Motor neuron (in vitro differentiated cells): ENCODE results near the gene LDLRAD3. TPM values are rescaled to one million over a fixed set of nuclear protein-coding genes. Genes with fewer than 3 reads are reported as not detected.
A peak's percentile ranks its signal among the peaks of the same experiment; 100 is the strongest.
"Not testable (repeated sequence)": the region's sequence is repeated elsewhere in the genome, so short reads cannot be mapped to it uniquely, and the experiment has no call there.

ENCODE experiments used
- ATAC-seq, 8 experiments: fragments of 200-7000 bp; cut with Tn5 transposase; replicated peaks in 6 of 8; 2 replicates each; pipeline ENCODE4 v1.8.0; 2021; ENCODE audit warnings: mild to moderate bottlenecking in 8 of 8, moderate library complexity in 8 of 8
- H3K27ac ChIP-seq, 2 donors: fragments of 250-450 bp; sonication (Bioruptor Pico); 2 replicates each; pipeline ENCODE4 v1.9.0; 2021; ENCODE audit warnings: antibody characterized with exemption in 2 of 2, mild to moderate bottlenecking in 2 of 2, moderate library complexity in 1 of 2
- H3K4me1 ChIP-seq, 2 donors: fragments of 250-450 bp; sonication (Bioruptor Pico); replicated peaks in 1 of 2; 2 replicates each; pipeline ENCODE4 v1.6.1; 2021; ENCODE audit warnings: antibody characterized with exemption in 2 of 2, mild to moderate bottlenecking in 2 of 2, moderate library complexity in 1 of 2
- H3K4me3 ChIP-seq, 5 donors: fragments of 250-450 bp; sonication (Bioruptor Pico); 2 replicates each; pipeline ENCODE4 v1.9.0; 2021; ENCODE audit warnings: antibody characterized with exemption in 5 of 5, mild to moderate bottlenecking in 5 of 5, moderate library complexity in 4 of 5
- WGBS, 10 experiments: fragments of 450-650 bp; shearing (Covaris generic); methylation state at CpG; one replicate each; pipeline ENCODE4 v1.0.0; 2022; 5-methylcytosine and 5-hydroxymethylcytosine counted together
- in situ Hi-C, 9 experiments: fragments of 400-800 bp; cut with MboI; loops; one replicate each; pipeline ENCODE4 v1.15.0; 2021; ENCODE audit warnings: low sequenced_read_pairs in 9 of 9, low pct_unique_long_range_greater_than_20kb in 2 of 9; ENCODE audit not compliant: unreplicated experiment in 9 of 9
- total RNA-seq, 8 experiments: library from RNA; unstranded; fragments of 300-600 nt; gene quantifications; 2 replicates each; pipeline versions ENCODE4 v1.2.3 to v1.2.4, GENCODE V29; 2022

LDLRAD3 gene
- 10 to 100 TPM in 7 of 8 experiments, 1 to 10 TPM in 1; 6.8 to 37.0 (median 21.8) TPM for total RNA-seq

DNA sequence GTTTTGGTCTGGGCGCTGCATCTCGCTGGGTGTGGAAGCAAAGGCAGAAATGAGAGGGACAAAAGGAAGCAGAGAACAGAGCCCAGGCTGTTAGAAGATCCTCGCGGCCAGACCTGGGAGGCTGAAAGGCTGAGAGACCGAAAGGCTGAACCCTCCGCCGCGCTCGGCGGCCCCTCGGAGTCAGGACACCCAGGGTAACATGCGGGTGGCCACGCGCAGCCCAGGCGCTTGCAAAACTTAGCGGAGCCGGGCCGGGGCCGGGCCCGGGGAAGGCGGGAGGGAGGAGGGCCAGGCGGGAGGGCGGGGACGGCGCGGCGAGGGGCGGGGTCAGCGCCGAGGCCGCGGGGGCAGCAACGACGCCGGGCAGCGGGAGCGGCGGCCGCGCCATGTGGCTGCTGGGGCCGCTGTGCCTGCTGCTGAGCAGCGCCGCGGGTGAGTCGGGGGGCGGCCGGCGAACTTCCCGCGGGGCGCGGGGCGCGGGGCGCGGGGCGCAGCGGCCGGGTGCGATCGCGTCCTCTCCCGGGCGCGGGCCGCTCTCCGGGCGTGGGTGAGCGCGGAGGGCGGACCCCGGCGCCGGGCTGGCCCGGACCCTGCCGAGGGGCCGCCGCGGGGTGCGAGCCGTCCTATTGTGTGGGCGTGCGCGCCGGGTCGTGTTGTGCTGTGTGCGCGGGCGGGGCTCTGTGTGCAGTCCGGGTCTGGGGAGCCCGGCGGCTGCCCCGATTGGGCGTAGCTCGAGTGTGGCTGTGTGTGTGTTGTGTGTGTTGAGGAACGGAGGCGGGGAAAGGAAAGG lies at the start of gene LDLRAD3:
Gene LDLRAD3, plus strand, starts transcription at position 350 of the 790 bp plus-strand sequence. Its CDS starts 37 bp downstream, at position 387.
- Histone ChIP-seq H3K4me1 (peaks cover 24 to 34% of the 10 kb centered on the region in 2 donors), H3K27ac (peak within 1 kb of the TSS; percentile 73 to 88), H3K4me3 (peak within 1 kb of the TSS; percentile 51 to 93 (median 71))
- peak; percentile 89 to 95 (median 93) for ATAC-seq
- 0 to 7% (median 0%) methylated on average over 1 to 6 of the region's 97 CpGs; no CpG with 5 or more reads in 4 of the 10 experiments for WGBS, 10 experiments
- in situ Hi-C loops: no loop called here

DNA sequence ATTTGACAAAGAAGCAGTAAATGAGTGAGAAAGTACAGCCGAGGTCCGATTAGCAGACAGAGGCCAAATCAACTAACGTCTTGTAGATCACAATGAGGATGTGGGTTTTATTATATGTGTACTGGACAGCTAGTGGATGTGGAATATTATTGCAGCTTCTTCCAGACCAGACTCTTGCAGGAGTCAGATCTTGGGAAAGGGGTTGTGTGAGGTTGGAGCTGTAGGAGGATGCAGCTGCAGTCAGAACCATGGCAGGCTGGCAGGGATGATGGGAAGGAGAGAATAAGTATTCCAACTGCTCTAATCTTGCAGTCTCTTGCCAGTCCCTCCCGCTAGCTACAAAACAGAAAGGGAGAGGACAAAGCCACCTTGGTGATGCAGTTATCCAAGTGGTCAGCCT lies 46.8 kb upstream of the LDLRAD3 start:
- H3K4me3 ChIP-seq: no peak overlapping the region
- WGBS, 10 experiments: 28 to 100% (median 78%) methylated on average over 1 to 4 of the region's 4 CpGs; no CpG with 5 or more reads in 1 of the 10 experiments
- H3K27ac ChIP-seq: no peak overlapping the region
- ATAC-seq: no peak
- H3K4me1 ChIP-seq: no peaks in the 10 kb centered on the region
- in situ Hi-C loops: no loop called here

DNA sequence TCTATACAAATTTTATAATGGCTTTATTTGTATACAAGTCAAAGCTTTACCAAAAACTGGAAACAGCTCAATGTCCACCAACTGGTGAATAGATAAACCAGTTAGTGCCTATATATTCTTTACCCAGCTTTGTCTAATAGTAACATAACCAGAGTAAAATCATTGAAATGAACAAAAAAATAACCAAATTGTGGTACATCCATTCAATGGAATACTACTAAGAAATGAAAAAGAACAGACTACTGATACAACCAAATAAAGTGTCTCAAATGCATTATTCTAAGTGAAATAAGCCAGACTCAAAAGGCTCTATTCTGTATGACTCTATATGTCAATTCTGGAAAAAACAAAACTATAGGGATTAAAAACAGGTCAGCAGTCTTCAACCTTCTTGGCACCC lies 40.9 kb upstream of the LDLRAD3 start:
- Histone ChIP-seq H3K4me3 (no peak overlapping the region), H3K4me1 (no peaks in the 10 kb centered on the region), H3K27ac (no peak overlapping the region)
- in situ Hi-C loops: no loop called here
- ATAC-seq: no peak

DNA sequence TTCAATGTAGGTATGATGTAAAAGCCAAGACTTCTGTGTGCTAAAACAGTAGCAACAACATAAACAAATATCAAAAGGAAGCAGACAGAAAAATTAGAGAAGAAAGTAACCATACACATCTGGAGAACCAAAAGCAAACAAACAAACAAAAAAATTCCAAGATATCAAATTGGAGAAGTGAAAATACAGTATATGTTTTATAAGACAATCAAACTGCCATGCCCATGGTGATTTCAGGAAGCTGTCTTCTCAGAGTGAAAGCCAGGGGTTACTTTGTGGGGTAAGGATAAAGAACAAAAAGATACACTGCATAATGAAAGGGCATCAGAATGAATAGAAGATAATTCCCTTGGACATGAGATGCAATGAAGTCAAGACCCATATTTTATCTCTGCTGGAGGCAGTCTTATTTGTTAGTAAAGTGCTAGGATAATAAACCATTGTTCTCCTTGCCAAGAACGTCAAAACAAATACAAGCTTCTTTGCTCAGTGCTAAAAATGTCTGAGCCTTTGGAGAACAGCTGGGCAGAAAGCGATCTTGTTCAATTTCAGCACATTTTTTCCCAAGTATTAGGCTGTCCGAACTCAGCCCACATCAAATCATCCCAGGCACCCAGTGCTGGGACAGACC lies 38.1 kb upstream of the LDLRAD3 start:
- in situ Hi-C loops: no loop called here

GRCh38 chr11:35906277-35906661 lies 37.6 kb upstream of the LDLRAD3 start:
- Histone ChIP-seq H3K4me1 (no peaks in the 10 kb centered on the region), H3K27ac (no peak overlapping the region), H3K4me3 (no peak overlapping the region)
- 24 to 100% (median 80%) methylated on average over 1 to 2 of the region's 2 CpGs; no CpG with 5 or more reads in 3 of the 10 experiments for WGBS, 10 experiments
- ATAC-seq: no peak
- in situ Hi-C loops: no loop called here

More for the DNA sequence above, 38.1 kb upstream of the LDLRAD3 start:
- 6 to 60% (median 30%) methylated on average over 1 to 3 of the region's 3 CpGs for WGBS, 10 experiments
- ATAC-seq: peak in 4 of 8 experiments; percentile 9 to 90 (median 40)
- H3K27ac ChIP-seq: no peak overlapping the region
- H3K4me1 ChIP-seq: no peaks in the 10 kb centered on the region
- H3K4me3 ChIP-seq: no peak overlapping the region

DNA sequence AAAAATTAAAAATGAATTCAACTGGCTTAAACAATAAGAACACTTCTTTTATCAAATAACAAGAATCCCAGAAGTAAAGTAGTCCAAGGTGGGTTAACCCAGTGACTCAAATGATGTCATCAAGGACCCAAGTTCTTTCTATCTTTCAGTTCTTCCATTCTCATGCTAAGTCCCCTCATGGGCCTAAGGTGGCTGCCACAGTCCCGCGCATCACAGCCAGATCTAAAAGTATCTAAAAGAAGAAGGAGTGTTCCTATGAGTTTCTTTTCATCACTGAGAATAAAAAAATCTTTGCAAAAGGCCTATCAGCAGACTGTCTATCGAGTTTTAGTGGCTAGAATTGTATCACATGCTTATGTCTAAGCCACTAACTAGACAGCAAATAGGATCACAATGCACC lies 37.2 kb upstream of the LDLRAD3 start:
- no peak for ATAC-seq
- Histone ChIP-seq H3K4me1 (no peaks in the 10 kb centered on the region), H3K27ac (no peak overlapping the region), H3K4me3 (no peak overlapping the region)
- in situ Hi-C loops: no loop called here
- WGBS, 10 experiments: 35 to 100% (median 55%) methylated on average over 2 to 3 of the region's 3 CpGs; no CpG with 5 or more reads in 2 of the 10 experiments

DNA sequence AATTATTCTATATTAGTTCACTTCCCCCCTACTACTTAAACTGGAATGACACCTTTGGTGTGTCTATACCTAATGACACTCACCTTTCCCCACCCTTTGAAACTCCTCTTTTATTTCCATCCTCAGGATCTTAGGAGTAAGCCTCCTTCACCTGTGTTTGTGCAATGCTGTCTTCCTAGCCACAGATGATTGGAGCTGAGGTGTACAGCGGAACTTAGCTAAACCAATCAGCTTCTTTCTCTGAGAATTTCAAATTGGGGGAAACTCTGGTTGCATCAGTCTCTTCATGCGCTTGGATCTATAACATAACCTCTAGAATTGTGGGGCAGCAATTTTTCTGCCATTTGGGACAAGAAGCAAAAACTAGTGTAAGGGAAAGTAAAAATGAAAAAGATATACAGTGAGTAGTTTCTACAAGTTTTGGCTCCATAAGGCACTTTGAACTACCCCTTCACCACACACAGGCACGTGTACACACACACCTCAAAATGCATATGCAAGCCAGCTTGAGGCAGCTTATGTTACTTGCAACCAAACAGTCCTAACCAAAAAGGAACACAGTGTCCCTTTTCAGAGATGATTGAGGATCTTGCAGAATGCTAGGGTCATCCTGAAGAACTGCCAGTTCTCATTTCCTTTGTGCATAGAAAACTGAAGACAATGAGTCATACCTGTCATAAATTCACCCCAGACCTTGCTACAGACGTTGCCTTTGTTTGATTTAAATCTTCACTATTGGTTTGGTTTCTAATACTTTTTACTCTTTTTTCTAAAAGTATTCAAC lies 36.0 kb upstream of the LDLRAD3 start:
- Histone ChIP-seq H3K4me3 (no peak overlapping the region), H3K27ac (no peak overlapping the region), H3K4me1 (no peaks in the 10 kb centered on the region)
- 30 to 100% (median 40%) methylated on average over 2 to 4 of the region's 4 CpGs; no CpG with 5 or more reads in 1 of the 10 experiments for WGBS, 10 experiments
- in situ Hi-C loops: no loop called here
- ATAC-seq: peak; percentile 29 to 86 (median 48)

DNA sequence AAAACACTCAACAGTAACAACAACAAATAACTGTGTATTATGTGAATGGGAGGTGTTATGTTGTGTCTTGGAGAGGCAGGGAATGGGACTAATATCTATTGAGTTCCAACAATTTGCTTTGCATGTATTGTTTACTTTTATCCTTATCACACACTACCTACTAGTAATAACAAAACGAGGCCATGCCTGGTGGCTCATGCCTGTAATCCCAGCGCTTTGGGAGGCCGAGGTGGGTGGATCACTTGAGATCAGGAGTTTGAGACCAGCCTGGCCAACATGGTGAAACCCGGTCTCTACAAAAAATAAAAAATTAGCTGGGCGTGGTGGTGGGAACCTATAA lies 35.5 kb upstream of the LDLRAD3 start:
- WGBS, 10 experiments: 31 to 100% (median 93%) methylated on average over 3 to 5 of the region's 5 CpGs; no CpG with 5 or more reads in 6 of the 10 experiments
- H3K4me1 ChIP-seq, in situ Hi-C loops, H3K4me3 ChIP-seq, ATAC-seq, H3K27ac ChIP-seq: not testable (repeated sequence)

GRCh38 chr11:35909511-35910265 lies 34.2 kb upstream of the LDLRAD3 start:
- no peaks in the 10 kb centered on the region for H3K4me1 ChIP-seq
- ATAC-seq: no peak
- no peak overlapping the region for H3K27ac ChIP-seq
- WGBS, 10 experiments: 18 to 80% (median 57%) methylated on average over 1 to 3 of the region's 3 CpGs; no CpG with 5 or more reads in 3 of the 10 experiments
- H3K4me3 ChIP-seq: no peak overlapping the region
- in situ Hi-C loops: no loop called here

- ATAC-seq: no peak
- in situ Hi-C loops: no loop called here
- Histone ChIP-seq H3K4me1 (no peaks in the 10 kb centered on the region), H3K27ac (no peak overlapping the region), H3K4me3 (no peak overlapping the region)
- 76 to 97% (median 92%) methylated on average over 1 to 5 of the region's 6 CpGs; no CpG with 5 or more reads in 2 of the 10 experiments for WGBS, 10 experiments
These were observed 32.8 kb upstream of the LDLRAD3 start for GRCh38 chr11:35911013-35911412.

DNA sequence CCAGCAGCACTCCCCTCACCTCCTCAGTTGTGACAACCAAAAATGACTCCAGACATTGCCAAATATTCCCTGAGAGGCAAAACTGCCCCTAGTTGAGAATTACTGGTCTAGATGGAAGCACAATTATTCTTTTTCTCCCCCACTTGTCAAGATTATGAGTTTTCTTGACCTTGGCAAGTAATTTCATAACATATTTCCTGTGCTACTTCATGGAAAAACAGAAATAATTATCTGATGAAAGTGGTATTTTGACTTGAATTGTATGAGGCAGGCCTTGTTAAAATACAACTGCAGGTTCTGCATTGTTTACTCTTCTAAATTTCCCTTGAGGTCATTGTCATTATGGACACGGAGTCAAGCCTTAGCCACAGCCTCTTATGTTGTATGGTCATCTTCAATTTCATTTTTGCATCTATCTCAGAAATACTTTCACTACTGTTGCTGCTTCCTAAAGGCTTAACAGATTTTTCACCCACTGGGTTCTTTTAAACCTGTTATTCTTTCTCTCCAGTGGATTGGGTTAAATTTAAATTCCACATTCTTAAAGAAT lies 32.2 kb upstream of the LDLRAD3 start:
- no peak overlapping the region for H3K4me3 ChIP-seq
- WGBS, 10 experiments: 8 to 100% (median 64%) methylated on average over 1 of the region's 1 CpG; no CpG with 5 or more reads in 2 of the 10 experiments
- in situ Hi-C loops: no loop called here
- ATAC-seq: no peak
- no peak overlapping the region for H3K27ac ChIP-seq
- H3K4me1 ChIP-seq: no peaks in the 10 kb centered on the region

DNA sequence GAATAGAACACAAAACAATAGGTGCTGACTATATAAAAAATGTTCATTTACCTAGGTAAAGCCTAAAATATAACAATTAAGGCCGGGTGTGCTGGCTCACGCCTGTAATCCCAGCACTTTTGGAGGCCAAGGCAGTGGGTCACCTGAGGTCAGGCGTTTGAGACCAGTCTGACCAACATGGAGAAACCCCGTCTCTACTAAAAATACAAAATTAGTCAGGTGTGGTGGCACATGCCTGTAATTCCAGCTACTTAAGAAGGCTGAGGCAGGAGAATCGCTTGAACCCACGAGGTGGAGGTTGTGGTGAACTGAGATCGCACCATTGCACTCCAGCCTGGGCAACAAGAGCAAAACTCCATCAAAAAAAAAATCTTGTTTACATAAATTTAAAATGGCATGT lies 31.4 kb upstream of the LDLRAD3 start:
- H3K4me3 ChIP-seq, in situ Hi-C loops, H3K27ac ChIP-seq, H3K4me1 ChIP-seq, ATAC-seq: not testable (repeated sequence)
- 80 to 95% (median 87%) methylated on average over 3 to 7 of the region's 7 CpGs; no CpG with 5 or more reads in 3 of the 10 experiments for WGBS, 10 experiments
